GM12878 (cell line): ENCODE data around the gene XAGE1B. TPM values are rescaled to one million over a fixed set of nuclear protein-coding genes. Genes with fewer than 3 reads are reported as not detected.

Experiments used
- CHD1 ChIP-seq: IDR thresholded peaks from 2 replicates; pipeline ENCODE4 v1.6.1; 2012; ENCODE audit warnings: low read depth, low read length, improper control_type of control experiment
- NBN ChIP-seq: fragments of 450-650 bp; IDR thresholded peaks from 2 replicates; pipeline ENCODE4 v1.6.1; 2016
- PAX5 ChIP-seq: IDR thresholded peaks from 2 replicates; pipeline ENCODE4 v1.6.1; 2011; ENCODE audit warnings: low read depth, low read length, borderline replicate concordance
- PAX8 ChIP-seq: fragments of 450-650 bp; IDR thresholded peaks from 2 replicates; pipeline ENCODE4 v1.6.1; 2017; ENCODE audit warnings: mild to moderate bottlenecking, moderate library complexity
- POU2F2 ChIP-seq: IDR thresholded peaks from 3 replicates; pipeline ENCODE4 v1.6.1; 2011; ENCODE audit warnings: low read depth, mild to moderate bottlenecking, low read length, borderline replicate concordance
- SUPT20H ChIP-seq: IDR thresholded peaks from 2 replicates; pipeline ENCODE4 v1.6.1; 2011; ENCODE audit warnings: low read depth, mild to moderate bottlenecking, low read length, moderate library complexity, borderline replicate concordance; ENCODE audit not compliant: control insufficient read depth
- polyA plus RNA-seq, 11 experiments: library from polyadenylated mRNA; depleted of rRNA in 4 of 11; unstranded in 6 of 11; stranded (reverse) in 5 of 11; fragments of >200 nt; fragmentation: Nextera tagmentation in 4 of 11; fragmentation: Illumina TruSeq in 1 of 11; extraction: Ambion mirVana in 4 of 11; extraction: Trizol in 1 of 11; gene quantifications; 1 replicate in 1 of 11; 2 replicates in 10 of 11; pipeline versions ENCODE4 v1.2.1 to v1.2.3, GENCODE V29; 2011 to 2016; ENCODE audit warnings: inconsistent platforms in 2 of 11, missing spikeins in 2 of 11, low read depth in 1 of 11
- total RNA-seq, 4 experiments: library from RNA; depleted of rRNA in 3 of 4; stranded (reverse); fragments of >200 nt in 3 of 4; fragmentation: Illumina TruSeq in 1 of 4; extraction: Trizol in 1 of 4; gene quantifications; 2 replicates each; pipeline versions ENCODE4 v1.2.1 to v1.2.3, GENCODE V29; 2013 to 2021
- TF ChIP-seq, protein P1 (sequence below): IDR thresholded peaks from 2 replicates; pipeline ENCODE4 v1.6.1; 2012; ENCODE audit warnings: low read depth, low read length, improper control_type of control experiment
- TF ChIP-seq, protein P2 (sequence below): fragments of 450-650 bp; IDR thresholded peaks from 2 replicates; pipeline ENCODE4 v1.6.1; 2016; ENCODE audit warnings: mild to moderate bottlenecking, moderate library complexity, borderline replicate concordance
- TF ChIP-seq, protein P3 (sequence below): fragments of 450-650 bp; IDR thresholded peaks from 2 replicates; pipeline ENCODE4 v1.6.1; 2017; ENCODE audit warnings: mild to moderate bottlenecking, moderate library complexity

Gene XAGE1B
- total and polyA plus RNA-seq, 10 of the 15 experiments (the other 5 are each of a cell fraction or from before 2014, with no cell fraction given), result not detected

DNA sequence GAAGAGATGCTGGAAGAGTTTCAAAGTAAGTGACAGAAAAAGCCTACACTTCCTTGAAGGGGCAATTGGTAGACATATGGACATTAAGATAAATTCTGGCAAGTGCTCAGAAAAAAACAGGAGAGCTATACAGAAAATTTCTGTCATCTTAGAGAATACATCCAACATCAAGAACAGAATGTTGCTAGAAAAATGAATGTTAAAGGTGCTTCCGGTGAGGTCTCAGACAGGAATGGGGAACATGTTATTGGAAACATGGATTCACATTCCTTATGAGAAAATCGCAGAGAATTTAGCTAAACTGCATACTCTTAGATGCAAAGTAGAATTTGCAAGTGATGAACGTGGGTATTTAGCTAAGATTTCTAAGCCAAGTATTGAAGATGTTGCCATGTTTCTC, 9.5 kb downstream of the XAGE1B start (continued):
- TF ChIP-seq, protein P1, sequence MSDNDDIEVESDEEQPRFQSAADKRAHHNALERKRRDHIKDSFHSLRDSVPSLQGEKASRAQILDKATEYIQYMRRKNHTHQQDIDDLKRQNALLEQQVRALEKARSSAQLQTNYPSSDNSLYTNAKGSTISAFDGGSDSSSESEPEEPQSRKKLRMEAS, result no peak
- TF ChIP-seq POU2F2 (no peak), NBN (no peak), PAX8 (no peak), CHD1 (no peak), PAX5 (no peak), SUPT20H (no peak)
- TF ChIP-seq, protein P2, sequence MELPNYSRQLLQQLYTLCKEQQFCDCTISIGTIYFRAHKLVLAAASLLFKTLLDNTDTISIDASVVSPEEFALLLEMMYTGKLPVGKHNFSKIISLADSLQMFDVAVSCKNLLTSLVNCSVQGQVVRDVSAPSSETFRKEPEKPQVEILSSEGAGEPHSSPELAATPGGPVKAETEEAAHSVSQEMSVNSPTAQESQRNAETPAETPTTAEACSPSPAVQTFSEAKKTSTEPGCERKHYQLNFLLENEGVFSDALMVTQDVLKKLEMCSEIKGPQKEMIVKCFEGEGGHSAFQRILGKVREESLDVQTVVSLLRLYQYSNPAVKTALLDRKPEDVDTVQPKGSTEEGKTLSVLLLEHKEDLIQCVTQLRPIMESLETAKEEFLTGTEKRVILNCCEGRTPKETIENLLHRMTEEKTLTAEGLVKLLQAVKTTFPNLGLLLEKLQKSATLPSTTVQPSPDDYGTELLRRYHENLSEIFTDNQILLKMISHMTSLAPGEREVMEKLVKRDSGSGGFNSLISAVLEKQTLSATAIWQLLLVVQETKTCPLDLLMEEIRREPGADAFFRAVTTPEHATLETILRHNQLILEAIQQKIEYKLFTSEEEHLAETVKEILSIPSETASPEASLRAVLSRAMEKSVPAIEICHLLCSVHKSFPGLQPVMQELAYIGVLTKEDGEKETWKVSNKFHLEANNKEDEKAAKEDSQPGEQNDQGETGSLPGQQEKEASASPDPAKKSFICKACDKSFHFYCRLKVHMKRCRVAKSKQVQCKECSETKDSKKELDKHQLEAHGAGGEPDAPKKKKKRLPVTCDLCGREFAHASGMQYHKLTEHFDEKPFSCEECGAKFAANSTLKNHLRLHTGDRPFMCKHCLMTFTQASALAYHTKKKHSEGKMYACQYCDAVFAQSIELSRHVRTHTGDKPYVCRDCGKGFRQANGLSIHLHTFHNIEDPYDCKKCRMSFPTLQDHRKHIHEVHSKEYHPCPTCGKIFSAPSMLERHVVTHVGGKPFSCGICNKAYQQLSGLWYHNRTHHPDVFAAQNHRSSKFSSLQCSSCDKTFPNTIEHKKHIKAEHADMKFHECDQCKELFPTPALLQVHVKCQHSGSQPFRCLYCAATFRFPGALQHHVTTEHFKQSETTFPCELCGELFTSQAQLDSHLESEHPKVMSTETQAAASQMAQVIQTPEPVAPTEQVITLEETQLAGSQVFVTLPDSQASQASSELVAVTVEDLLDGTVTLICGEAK, result no peak
- TF ChIP-seq, protein P3, sequence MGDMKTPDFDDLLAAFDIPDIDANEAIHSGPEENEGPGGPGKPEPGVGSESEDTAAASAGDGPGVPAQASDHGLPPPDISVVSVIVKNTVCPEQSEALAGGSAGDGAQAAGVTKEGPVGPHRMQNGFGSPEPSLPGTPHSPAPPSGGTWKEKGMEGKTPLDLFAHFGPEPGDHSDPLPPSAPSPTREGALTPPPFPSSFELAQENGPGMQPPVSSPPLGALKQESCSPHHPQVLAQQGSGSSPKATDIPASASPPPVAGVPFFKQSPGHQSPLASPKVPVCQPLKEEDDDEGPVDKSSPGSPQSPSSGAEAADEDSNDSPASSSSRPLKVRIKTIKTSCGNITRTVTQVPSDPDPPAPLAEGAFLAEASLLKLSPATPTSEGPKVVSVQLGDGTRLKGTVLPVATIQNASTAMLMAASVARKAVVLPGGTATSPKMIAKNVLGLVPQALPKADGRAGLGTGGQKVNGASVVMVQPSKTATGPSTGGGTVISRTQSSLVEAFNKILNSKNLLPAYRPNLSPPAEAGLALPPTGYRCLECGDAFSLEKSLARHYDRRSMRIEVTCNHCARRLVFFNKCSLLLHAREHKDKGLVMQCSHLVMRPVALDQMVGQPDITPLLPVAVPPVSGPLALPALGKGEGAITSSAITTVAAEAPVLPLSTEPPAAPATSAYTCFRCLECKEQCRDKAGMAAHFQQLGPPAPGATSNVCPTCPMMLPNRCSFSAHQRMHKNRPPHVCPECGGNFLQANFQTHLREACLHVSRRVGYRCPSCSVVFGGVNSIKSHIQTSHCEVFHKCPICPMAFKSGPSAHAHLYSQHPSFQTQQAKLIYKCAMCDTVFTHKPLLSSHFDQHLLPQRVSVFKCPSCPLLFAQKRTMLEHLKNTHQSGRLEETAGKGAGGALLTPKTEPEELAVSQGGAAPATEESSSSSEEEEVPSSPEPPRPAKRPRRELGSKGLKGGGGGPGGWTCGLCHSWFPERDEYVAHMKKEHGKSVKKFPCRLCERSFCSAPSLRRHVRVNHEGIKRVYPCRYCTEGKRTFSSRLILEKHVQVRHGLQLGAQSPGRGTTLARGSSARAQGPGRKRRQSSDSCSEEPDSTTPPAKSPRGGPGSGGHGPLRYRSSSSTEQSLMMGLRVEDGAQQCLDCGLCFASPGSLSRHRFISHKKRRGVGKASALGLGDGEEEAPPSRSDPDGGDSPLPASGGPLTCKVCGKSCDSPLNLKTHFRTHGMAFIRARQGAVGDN, result no peak
